H7 (cell line): ENCODE results near the gene DARS1. TPM values are rescaled to one million over a fixed set of nuclear protein-coding genes. Genes with fewer than 3 reads are reported as not detected.

Source experiments
- DNase-seq: peaks from one replicate; pipeline ENCODE4 v3.0.0; 2012
- H3K27me3 ChIP-seq: 2 replicates; pipeline ENCODE4 v1.6.0; 2011; ENCODE audit warnings: mild to moderate bottlenecking, low read length; ENCODE audit not compliant: control insufficient read depth, insufficient read depth
- H3K36me3 ChIP-seq: replicated peaks from 2 replicates; pipeline ENCODE4 v1.5.1; 2011; ENCODE audit warnings: low read length; ENCODE audit not compliant: control insufficient read depth, insufficient read depth
- H3K4me3 ChIP-seq: 2 replicates; pipeline ENCODE4 v1.5.1; 2011; ENCODE audit warnings: low read depth, mild to moderate bottlenecking, control low read depth, low read length, moderate library complexity; ENCODE audit not compliant: insufficient read depth
- total RNA-seq: library from RNA; depleted of rRNA; stranded (reverse); fragments of >200 nt; shearing (Covaris generic); gene quantifications from 2 replicates; pipeline ENCODE4 v1.2.3, GENCODE V29; 2014

The DARS1 gene
- total RNA-seq, 1 experiment from 2014 or later, result 79.5 TPM

DNA sequence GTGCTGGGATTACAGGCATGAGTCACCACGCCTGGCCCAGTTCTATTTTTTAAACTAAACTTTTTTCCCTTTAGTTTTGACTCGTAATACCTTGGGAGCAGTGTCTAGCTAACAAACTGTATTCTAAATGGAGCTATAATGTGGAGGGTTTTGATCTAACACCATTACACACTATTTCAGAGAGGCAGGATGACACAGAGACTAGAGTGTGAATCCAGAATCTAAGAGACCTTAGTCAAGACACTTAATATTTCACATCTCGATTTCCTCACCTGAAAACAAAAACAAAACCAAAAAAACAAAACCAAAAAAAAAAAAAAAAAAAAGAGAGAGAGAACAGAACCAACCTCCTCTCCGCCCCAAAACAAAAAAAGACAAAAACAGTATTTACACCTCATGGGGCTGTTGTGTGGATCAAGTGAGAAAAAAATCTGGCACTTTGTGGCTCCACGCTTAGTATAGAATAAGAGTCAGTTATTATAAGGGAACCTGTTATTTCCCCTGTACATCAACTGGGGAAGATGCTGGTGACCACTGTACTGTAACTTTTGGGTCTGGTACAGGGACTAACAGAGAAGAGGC is 31.3 kb downstream of the DARS1 start:
- no peak for DNase-seq
- Histone ChIP-seq H3K27me3 (no peaks in the 10 kb centered on the region), H3K4me3 (no peak overlapping the region), H3K36me3 (no peaks in the 10 kb centered on the region)

GRCh38 chr2:135952891-135953290 is 32.5 kb downstream of the DARS1 start:
- no peak overlapping the region for H3K4me3 ChIP-seq
- H3K27me3 ChIP-seq, result no peaks in the 10 kb centered on the region
- H3K36me3 ChIP-seq, result no peaks in the 10 kb centered on the region
- no peak for DNase-seq

GRCh38 chr2:135951041-135951583 is 34.3 kb downstream of the DARS1 start:
- no peak overlapping the region for H3K4me3 ChIP-seq
- H3K27me3 ChIP-seq, result no peaks in the 10 kb centered on the region
- H3K36me3 ChIP-seq, result no peaks in the 10 kb centered on the region
- no peak for DNase-seq

DNA sequence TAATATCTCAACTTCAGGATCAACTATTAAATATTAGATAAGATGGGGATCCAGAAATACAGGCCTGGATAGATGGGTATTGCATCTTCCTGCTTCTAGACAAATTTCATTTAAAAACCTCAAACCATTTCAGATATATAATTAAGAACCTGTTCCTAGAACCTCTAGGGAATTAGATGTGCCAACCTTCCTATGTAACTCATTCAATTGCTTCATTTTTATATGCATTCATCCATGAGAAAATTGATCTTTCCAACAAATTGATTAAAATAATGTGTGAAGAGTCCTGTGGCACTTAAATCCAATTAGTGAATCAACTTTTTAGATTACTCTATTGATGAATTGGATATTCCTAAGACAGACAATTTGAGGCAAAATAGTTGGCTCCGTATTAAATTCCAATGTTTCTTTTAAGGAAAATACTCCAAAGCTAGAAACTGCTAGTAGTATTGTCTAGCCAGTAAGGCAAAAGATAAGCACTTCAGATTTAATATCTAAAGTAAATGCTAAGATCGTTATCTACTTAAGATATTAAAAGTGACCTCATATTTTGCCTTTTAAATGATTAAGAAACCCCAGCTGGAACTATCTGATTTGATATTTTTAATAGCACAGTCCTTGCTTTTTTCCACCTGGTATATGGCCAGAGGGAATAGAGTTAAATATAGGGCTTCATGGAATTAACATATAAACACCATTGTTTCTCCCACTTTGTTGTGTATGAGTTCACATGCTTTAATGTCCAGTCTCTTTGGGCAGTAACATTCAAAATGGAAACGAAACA is 35.8 kb downstream of the DARS1 start:
- Histone ChIP-seq H3K36me3 (no peaks in the 10 kb centered on the region), H3K27me3 (no peaks in the 10 kb centered on the region), H3K4me3 (no peak overlapping the region)
- DNase-seq, result no peak

GRCh38 chr2:135948642-135949355 is 36.6 kb downstream of the DARS1 start:
- H3K4me3 ChIP-seq, result no peak overlapping the region
- H3K36me3 ChIP-seq, result no peaks in the 10 kb centered on the region
- DNase-seq, result no peak
- H3K27me3 ChIP-seq, result no peaks in the 10 kb centered on the region

GRCh38 chr2:135948141-135948540 is 37.3 kb downstream of the DARS1 start:
- no peaks in the 10 kb centered on the region for H3K27me3 ChIP-seq

GRCh38 chr2:135947483-135947882 is 37.9 kb downstream of the DARS1 start:
- Histone ChIP-seq H3K27me3 (no peaks in the 10 kb centered on the region), H3K4me3 (no peak overlapping the region), H3K36me3 (peaks cover 3% of the 10 kb centered on the region)
- DNase-seq, result no peak

More at GRCh38 chr2:135948141-135948540, 37.3 kb downstream of the DARS1 start:
- Histone ChIP-seq H3K36me3 (peaks cover under 1% of the 10 kb centered on the region; the same call in 1 of the 2 replicates), H3K4me3 (no peak overlapping the region)
- no peak for DNase-seq

DNA sequence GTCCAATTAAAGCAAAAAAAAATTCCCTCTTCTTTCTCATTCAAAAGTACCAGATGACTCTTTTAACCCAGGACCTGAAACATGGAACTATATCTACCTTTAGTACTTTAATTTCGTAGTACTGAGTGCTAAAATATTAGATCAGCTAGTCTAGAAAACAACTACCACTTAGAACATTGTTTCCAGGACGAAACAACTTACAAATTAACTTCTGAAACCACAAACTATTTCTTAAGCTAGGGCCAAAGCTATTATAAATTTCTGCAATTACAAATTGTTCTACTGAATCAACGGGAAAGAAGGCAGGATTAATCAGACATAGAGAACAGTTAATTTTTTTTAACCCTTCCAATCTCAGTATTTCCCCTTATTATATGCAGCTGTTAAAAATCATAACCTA is 39.9 kb downstream of the DARS1 start:
- Histone ChIP-seq H3K27me3 (no peaks in the 10 kb centered on the region), H3K4me3 (no peak overlapping the region), H3K36me3 (peaks cover 3% of the 10 kb centered on the region)
- DNase-seq, result no peak

DNA sequence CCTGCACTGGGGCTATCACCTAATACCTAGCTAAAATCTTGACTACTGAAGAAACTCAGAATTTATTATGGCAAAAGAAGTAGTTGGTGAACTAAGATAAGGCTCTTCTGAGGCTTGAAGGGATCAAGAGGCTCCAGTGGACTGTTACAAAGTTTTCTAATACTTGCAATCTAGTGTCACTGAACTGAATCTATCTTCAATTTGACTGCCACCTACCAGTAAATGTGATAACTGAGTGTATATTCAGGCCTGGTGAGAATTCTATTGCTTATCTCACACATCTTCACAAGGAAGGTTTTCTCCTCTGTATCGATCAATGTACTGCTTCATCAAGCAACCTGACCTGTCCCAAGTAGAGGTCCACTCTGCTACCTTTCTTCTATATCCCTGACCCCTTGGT is 40.8 kb downstream of the DARS1 start:
- DNase-seq, result no peak
- Histone ChIP-seq H3K4me3 (no peak overlapping the region), H3K36me3 (peaks cover 3% of the 10 kb centered on the region), H3K27me3 (no peaks in the 10 kb centered on the region)

DNA sequence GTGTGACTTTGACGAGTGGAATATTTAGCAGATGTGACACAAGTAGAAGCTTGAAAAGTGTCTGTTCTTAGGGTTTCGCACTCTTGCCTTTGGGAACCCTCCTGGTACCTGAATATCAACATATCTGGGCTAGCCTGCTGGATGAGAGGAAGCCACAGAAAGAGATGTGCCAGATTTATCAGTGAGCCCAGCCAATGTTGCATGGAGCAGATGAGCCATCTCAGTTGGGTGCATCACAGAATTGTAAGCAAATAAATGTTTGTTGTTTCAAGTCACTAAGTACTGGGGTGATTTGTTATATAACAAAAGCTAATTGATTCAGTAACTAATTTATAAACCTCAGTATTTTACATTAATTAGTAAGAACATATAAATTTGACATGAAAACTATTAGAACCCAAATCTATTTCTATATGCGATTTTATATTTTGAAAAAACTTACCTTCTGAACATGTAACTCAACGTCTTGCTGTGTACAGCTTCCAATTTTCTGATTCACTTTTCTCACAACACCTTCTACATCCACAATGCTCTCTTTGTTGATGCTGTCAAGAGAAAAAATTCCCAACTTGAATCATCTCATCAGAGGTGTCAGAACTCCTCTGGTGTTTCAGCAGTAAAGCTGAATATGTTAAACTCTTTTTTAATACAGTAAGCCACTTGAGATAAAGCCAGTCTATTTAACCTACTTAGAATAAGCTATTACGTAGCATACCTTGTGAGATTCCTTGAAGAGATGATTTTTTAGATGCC is 42.3 kb downstream of the DARS1 start:
- peaks cover 3% of the 10 kb centered on the region for H3K36me3 ChIP-seq
- no peak overlapping the region for H3K4me3 ChIP-seq
- no peak for DNase-seq
- H3K27me3 ChIP-seq, result no peaks in the 10 kb centered on the region

DNA sequence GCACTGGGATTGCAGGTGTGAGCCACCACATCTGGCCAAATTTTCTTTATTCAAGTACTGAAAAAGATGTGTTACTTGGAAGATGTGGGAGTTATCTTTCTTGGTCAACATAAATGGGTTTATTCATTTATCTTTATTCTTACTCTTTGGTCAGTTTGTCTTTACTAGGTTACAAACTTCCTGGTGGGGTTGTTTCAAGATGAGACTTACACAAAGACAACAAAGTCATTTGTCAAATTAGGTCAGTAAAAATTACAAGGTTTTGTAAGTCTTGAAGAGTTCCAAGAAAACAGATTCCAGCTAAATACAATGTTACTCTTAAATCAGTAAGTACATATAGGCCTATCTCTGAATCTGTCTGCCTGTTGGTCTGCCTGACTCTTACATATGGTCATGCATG is 48.9 kb downstream of the DARS1 start:
- no peaks in the 10 kb centered on the region for H3K27me3 ChIP-seq
- no peak overlapping the region for H3K4me3 ChIP-seq
- H3K36me3 ChIP-seq, result 0 out of 2 replicates have a peak, but pooled peaks cover 3% of the 10 kb centered on the region
- DNase-seq, result no peak

GRCh38 chr2:135935914-135936313 is 49.5 kb downstream of the DARS1 start:
- Histone ChIP-seq H3K36me3 (0 out of 2 replicates have a peak, but pooled peaks cover 4% of the 10 kb centered on the region), H3K4me3 (no peak overlapping the region), H3K27me3 (no peaks in the 10 kb centered on the region)
- no peak for DNase-seq

- Histone ChIP-seq H3K4me3 (no peak overlapping the region), H3K36me3 (0 out of 2 replicates have a peak, but pooled peaks cover 4% of the 10 kb centered on the region), H3K27me3 (no peaks in the 10 kb centered on the region)
- no peak for DNase-seq
Measured at GRCh38 chr2:135931776-135932443, 53.5 kb downstream of the DARS1 start.

DNA sequence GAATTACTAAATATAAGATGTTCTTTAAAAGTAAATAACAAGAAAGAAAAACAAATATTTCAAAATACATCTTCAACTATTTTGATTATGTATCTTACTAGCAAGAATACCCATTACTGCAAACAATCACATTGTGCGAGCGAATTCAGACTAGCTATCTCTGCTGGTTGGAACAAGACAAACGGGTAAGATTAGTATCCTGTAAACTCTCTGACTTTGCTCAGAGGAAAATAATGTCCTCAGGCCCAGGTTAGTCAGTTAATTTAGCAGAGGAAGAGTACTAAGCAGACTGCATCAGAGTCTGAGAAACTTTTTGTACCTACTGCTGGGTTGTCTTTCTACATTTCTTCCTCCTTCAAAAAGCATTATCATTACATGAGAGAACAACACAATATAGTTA is 58.8 kb downstream of the DARS1 start:
- Histone ChIP-seq H3K27me3 (no peaks in the 10 kb centered on the region), H3K36me3 (0 out of 2 replicates have a peak, but pooled peaks cover 2% of the 10 kb centered on the region), H3K4me3 (no peak overlapping the region)
- no peak for DNase-seq
